Activated T-cell treated with anti-CD3 and anti-CD28 coated beads for 48 hours (primary cell): ENCODE data around the gene LRRC75A.
"Not testable (repeated sequence)": the region's sequence is repeated elsewhere in the genome, so short reads cannot be mapped to it uniquely, and the experiment has no call there.

Experiments used
- DNase-seq: peaks from one replicate; pipeline ENCODE4 v3.0.0-alpha.2; 2020; ENCODE audit warnings: low read depth

Gene LRRC75A

GRCh38 chr17:16398270-16399267 is 93.4 kb downstream of the LRRC75A start:
- no peak for DNase-seq

DNA sequence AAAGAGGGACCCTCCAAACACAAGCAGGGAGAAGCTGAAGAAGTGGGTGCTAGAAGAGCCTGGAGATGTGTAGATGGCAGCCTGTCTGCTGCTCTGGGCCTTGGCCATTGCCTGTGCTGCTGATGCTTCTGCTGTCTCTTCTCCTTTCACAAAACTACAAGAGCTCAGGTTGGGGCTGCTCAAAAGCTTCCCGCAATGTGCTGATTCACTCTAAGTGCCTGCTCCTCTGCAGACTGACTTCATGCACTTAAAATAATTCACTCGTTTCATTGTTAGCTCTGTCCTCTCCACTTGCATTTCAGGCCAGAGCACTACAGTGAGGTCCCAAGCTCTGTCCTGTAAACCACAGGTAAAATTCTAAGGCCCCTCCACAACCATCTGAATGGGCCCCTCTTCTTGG is 95.3 kb downstream of the LRRC75A start:
- not testable (repeated sequence) for DNase-seq

- not testable (repeated sequence) for DNase-seq
Observed at GRCh38 chr17:16395887-16396286, 96.1 kb downstream of the LRRC75A start.

GRCh38 chr17:16392491-16392890 is 99.5 kb downstream of the LRRC75A start:
- DNase-seq: not testable (repeated sequence)
